AG04449 (cell line): Measurements from ENCODE around the gene KSR2.

Source experiments
- CTCF ChIA-PET: fragments of 350-600 bp; formaldehyde crosslinking; extraction: SDS; loops from one replicate; lab custom pipeline; 2021; ENCODE audit warnings: antibody characterized with exemption; lab: Yijun Ruan, JAX
- POLR2A ChIA-PET: fragments of 400-600, 350-600 bp; formaldehyde crosslinking; extraction: SDS; loops from one replicate; lab custom pipeline; 2020; ENCODE audit warnings: antibody characterized with exemption, inconsistent platforms; lab: Yijun Ruan, JAX
- DNase-seq: peaks from one replicate; pipeline ENCODE4 v3.0.0-alpha.2; 2010; ENCODE audit warnings: low read depth, low spot score
- H3K4me3 ChIP-seq: 2 replicates; pipeline ENCODE4 v1.5.1; 2011; ENCODE audit warnings: low read depth, mild to moderate bottlenecking, control low read depth, low read length
- CTCF ChIP-seq: IDR thresholded peaks from one replicate; pipeline ENCODE4 v1.5.1; 2011; ENCODE audit warnings: mild to moderate bottlenecking, moderate library complexity, low read length, control low read depth, inconsistent platforms; ENCODE audit not compliant: insufficient read depth; ENCODE audit errors: missing control alignments

KSR2 gene

GRCh38 chr12:117485984-117486839 lies 482.6 kb downstream of the KSR2 start:
- CTCF ChIA-PET = no interaction called here
- DNase-seq = no peak
- H3K4me3 ChIP-seq = no peak overlapping the region
- POLR2A ChIA-PET = no interaction called here
- no peak for TF ChIP-seq CTCF

GRCh38 chr12:117484901-117485300 lies 483.9 kb downstream of the KSR2 start:
- POLR2A ChIA-PET = no interaction called here
- TF ChIP-seq CTCF = no peak
- no peak for DNase-seq
- no peak overlapping the region for H3K4me3 ChIP-seq
- CTCF ChIA-PET = no interaction called here

GRCh38 chr12:117483501-117483900 lies 485.3 kb downstream of the KSR2 start:
- no peak for DNase-seq
- H3K4me3 ChIP-seq = no peak overlapping the region
- ChIA-PET CTCF (no interaction called here), POLR2A (no interaction called here)
- TF ChIP-seq CTCF = no peak

- ChIA-PET POLR2A (no interaction called here), CTCF (no interaction called here)
- no peak for DNase-seq
- H3K4me3 ChIP-seq = no peak overlapping the region
- TF ChIP-seq CTCF = no peak
Observed at GRCh38 chr12:117481470-117481869, 487.3 kb downstream of the KSR2 start.

GRCh38 chr12:117476341-117476740 lies 492.4 kb downstream of the KSR2 start:
- no peak overlapping the region for H3K4me3 ChIP-seq
- DNase-seq = no peak
- POLR2A ChIA-PET = no interaction called here
- TF ChIP-seq CTCF = no peak
- CTCF ChIA-PET = interaction anchor here (1.4 kb wide), 1 partner anchor 240 kb away, joined by 3 read pairs; no protein-coding TSS in a partner anchor

- ChIA-PET CTCF (no interaction called here), POLR2A (no interaction called here)
- no peak overlapping the region for H3K4me3 ChIP-seq
- no peak for TF ChIP-seq CTCF
- DNase-seq = no peak
Observed at GRCh38 chr12:117473856-117474255, 494.9 kb downstream of the KSR2 start.
